ENCODE measurements around the gene DMAP1. TPM values are rescaled to one million over a fixed set of nuclear protein-coding genes. Genes with fewer than 3 reads are reported as not detected.

Gene DMAP1
- polyA plus RNA-seq, 1 donor (not counting 4 experiments of a cell fraction or from before 2014, with no cell fraction given) = 27.2 TPM

DNA sequence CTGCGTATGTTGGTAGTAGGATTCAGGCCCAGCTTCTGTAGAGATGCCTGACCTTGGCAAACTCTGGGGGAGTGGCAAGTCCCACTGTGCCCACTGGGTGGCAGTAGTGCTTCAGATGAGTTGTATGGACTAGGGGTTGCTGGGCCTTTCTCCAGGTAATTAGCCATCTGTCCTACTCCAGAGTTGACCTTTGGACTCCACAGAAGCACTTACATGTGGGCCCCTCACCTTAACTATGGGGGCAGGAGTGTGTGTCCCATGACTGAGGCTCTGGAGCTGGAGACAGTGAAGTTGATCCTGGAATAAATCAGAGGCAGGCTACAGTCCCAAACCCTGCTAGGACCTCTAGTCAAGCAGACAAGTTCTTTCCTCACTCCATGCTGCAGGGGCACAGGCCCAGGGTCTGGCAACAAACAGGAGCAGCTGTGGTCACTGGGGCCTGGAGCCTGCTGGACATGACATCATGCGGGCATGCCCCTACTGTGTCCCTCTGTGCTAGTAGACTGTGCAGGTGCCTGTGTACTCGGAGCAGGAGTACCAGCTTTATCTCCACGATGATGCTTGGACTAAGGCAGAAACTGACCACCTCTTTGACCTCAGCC is 4.6 kb downstream of the DMAP1 start:
- H3K4me1 ChIP-seq (ENCODE audit: control insufficient read depth, extremely low read depth, insufficient read depth, low read length) = peaks cover 6% of the 10 kb centered on the region
- H3K9me1 ChIP-seq (ENCODE audit: control insufficient read depth, extremely low read depth, insufficient read depth, low read length) = no peaks in the 10 kb centered on the region
- DNase-seq (ENCODE audit: low read depth, low spot score) = peak; percentile 25
- H4K20me1 ChIP-seq (ENCODE audit: control insufficient read depth, extremely low read depth, insufficient read depth, low read length) = no peaks in the 10 kb centered on the region
- no peaks in the 10 kb centered on the region for H3K27me3 ChIP-seq (ENCODE audit: control insufficient read depth, extremely low read depth, insufficient read depth, low read length)
- no peak overlapping the region for H3K9ac ChIP-seq (ENCODE audit: control insufficient read depth, extremely low read depth, insufficient read depth, low read length)
- H3K4me2 ChIP-seq (ENCODE audit: control insufficient read depth, extremely low read depth, insufficient read depth, low read depth, low read length) = no peak overlapping the region
- peak; percentile 84 for FAIRE-seq
- TF ChIP-seq EZH2 (IDR thresholded peaks at IDR 0.05; ENCODE audit: low read length) = no peak
- TF ChIP-seq, protein P1, sequence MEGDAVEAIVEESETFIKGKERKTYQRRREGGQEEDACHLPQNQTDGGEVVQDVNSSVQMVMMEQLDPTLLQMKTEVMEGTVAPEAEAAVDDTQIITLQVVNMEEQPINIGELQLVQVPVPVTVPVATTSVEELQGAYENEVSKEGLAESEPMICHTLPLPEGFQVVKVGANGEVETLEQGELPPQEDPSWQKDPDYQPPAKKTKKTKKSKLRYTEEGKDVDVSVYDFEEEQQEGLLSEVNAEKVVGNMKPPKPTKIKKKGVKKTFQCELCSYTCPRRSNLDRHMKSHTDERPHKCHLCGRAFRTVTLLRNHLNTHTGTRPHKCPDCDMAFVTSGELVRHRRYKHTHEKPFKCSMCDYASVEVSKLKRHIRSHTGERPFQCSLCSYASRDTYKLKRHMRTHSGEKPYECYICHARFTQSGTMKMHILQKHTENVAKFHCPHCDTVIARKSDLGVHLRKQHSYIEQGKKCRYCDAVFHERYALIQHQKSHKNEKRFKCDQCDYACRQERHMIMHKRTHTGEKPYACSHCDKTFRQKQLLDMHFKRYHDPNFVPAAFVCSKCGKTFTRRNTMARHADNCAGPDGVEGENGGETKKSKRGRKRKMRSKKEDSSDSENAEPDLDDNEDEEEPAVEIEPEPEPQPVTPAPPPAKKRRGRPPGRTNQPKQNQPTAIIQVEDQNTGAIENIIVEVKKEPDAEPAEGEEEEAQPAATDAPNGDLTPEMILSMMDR (optimal IDR thresholded peaks at IDR 0.05 in 1 of 3, IDR thresholded peaks at IDR 0.05 in 1 of 3, conservative IDR thresholded peaks at IDR 0.05 in 1 of 3; ENCODE audit: extremely low read depth in 1 of 3, insufficient read depth in 2 of 3, low read length in 3 of 3) = peak; percentile 93 to 97 (median 97)
- no peak overlapping the region for H3K4me3 ChIP-seq (ENCODE audit: control insufficient read depth in 2 of 3, extremely low read depth in 1 of 3, insufficient read depth in 2 of 3, low read depth in 1 of 3, low read length in 3 of 3)
- H3K36me3 ChIP-seq (ENCODE audit: control insufficient read depth in 2 of 2, extremely low read depth in 1 of 2, insufficient read depth in 2 of 2, low read length in 2 of 2) = peaks cover 24 to 30% of the 10 kb centered on the region in 2 experiments
- dilution Hi-C loops (cut with MboI; ENCODE audit: extremely low pct_ligation_motif_present, low sequenced_read_pairs) = no loop called here
- no peak overlapping the region for H3K27ac ChIP-seq (ENCODE audit: control insufficient read depth, insufficient read depth, low read length)
- H3K9me3 ChIP-seq (ENCODE audit: control insufficient read depth, low read depth, low read length) = no peaks in the 10 kb centered on the region
- H2AFZ ChIP-seq (ENCODE audit: control insufficient read depth, low read length) = no peak overlapping the region
- H3K79me2 ChIP-seq (ENCODE audit: control insufficient read depth, insufficient read depth, low read length) = peaks cover 7% of the 10 kb centered on the region

DNA sequence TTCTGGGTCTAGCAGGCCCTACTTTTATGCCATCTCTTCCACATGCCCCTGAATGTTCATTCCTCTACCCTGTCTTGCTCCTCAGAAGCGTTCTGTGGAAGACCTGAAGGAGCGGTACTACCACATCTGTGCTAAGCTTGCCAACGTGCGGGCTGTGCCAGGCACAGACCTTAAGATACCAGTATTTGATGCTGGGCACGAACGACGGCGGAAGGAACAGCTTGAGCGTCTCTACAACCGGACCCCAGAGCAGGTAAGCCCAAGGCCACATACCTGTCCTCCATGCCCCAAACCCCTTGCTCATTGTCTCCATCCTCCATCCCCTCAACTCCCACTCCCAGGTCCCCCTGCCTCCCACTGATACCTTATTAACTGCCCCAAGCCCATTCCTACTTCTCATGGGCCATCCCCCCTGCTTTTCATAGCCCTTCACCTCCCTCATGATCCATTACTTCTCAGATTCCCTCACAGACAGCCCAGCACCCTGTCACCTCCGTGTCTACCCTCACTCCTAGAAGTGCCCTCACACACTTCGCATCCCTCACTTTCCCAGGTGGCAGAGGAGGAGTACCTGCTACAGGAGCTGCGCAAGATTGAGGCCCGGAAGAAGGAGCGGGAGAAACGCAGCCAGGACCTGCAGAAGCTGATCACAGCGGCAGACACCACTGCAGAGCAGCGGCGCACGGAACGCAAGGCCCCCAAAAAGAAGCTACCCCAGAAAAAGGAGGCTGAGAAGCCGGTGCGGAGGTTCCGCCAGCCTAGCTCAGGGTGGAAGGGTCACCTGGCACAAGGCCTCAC is 5.4 kb downstream of the DMAP1 start:
- Histone ChIP-seq H3K36me3 (ENCODE audit: control insufficient read depth in 2 of 2, extremely low read depth in 1 of 2, insufficient read depth in 2 of 2, low read length in 2 of 2) (peaks cover 24 to 32% of the 10 kb centered on the region in 2 experiments), H2AFZ (ENCODE audit: control insufficient read depth, low read length) (no peak overlapping the region), H3K9me3 (ENCODE audit: control insufficient read depth, low read depth, low read length) (no peaks in the 10 kb centered on the region), H4K20me1 (ENCODE audit: control insufficient read depth, extremely low read depth, insufficient read depth, low read length) (no peaks in the 10 kb centered on the region), H3K9ac (ENCODE audit: control insufficient read depth, extremely low read depth, insufficient read depth, low read length) (no peak overlapping the region), H3K4me1 (ENCODE audit: control insufficient read depth, extremely low read depth, insufficient read depth, low read length) (peaks cover 5% of the 10 kb centered on the region), H3K4me3 (ENCODE audit: control insufficient read depth in 2 of 3, extremely low read depth in 1 of 3, insufficient read depth in 2 of 3, low read depth in 1 of 3, low read length in 3 of 3) (no peak overlapping the region), H3K9me1 (ENCODE audit: control insufficient read depth, extremely low read depth, insufficient read depth, low read length) (no peaks in the 10 kb centered on the region), H3K79me2 (ENCODE audit: control insufficient read depth, insufficient read depth, low read length) (peaks cover 4% of the 10 kb centered on the region), H3K4me2 (ENCODE audit: control insufficient read depth, extremely low read depth, insufficient read depth, low read depth, low read length) (no peak overlapping the region), H3K27me3 (ENCODE audit: control insufficient read depth, extremely low read depth, insufficient read depth, low read length) (no peaks in the 10 kb centered on the region), H3K27ac (ENCODE audit: control insufficient read depth, insufficient read depth, low read length) (no peak overlapping the region)
- DNase-seq (ENCODE audit: low read depth, low spot score) (no peak), FAIRE-seq (no peak)
- dilution Hi-C loops (cut with MboI; ENCODE audit: extremely low pct_ligation_motif_present, low sequenced_read_pairs) = no loop called here
- no peak for TF ChIP-seq EZH2 (IDR thresholded peaks at IDR 0.05; ENCODE audit: low read length)
